Panc1 (cell line): ENCODE results near the gene EXD3.

ENCODE experiments used
- CTCF ChIP-seq: fragments of 450-650 bp; IDR thresholded peaks from 2 replicates; pipeline ENCODE4 v1.5.1; 2017; ENCODE audit warnings: mild to moderate bottlenecking
- POLR2AphosphoS5 ChIP-seq: IDR thresholded peaks from 2 replicates; pipeline ENCODE4 v1.6.1; 2012; ENCODE audit warnings: mild to moderate bottlenecking, low read depth, low read length, moderate library complexity
- REST ChIP-seq, 2 experiments: IDR thresholded peaks; 2 replicates each; pipeline ENCODE4 v1.6.1; 2011 to 2012; ENCODE audit warnings: low read depth in 2 of 2, control low read depth in 1 of 2, low read length in 1 of 2, mild to moderate bottlenecking in 1 of 2, moderate library complexity in 1 of 2; ENCODE audit not compliant: insufficient read depth in 1 of 2
- SIN3A ChIP-seq: IDR thresholded peaks from 2 replicates; pipeline ENCODE4 v1.6.1; 2012; ENCODE audit warnings: low read depth, mild to moderate bottlenecking, low read length, moderate library complexity, borderline replicate concordance; ENCODE audit not compliant: insufficient read depth

- no peak for TF ChIP-seq CTCF
- TF ChIP-seq REST (IDR thresholded peaks at IDR 0.05; ENCODE audit: insufficient read depth in 1 of 2, low read depth in 2 of 2, low read length in 1 of 2): no peak
- no peak for TF ChIP-seq SIN3A
- TF ChIP-seq POLR2AphosphoS5: no peak
Measured at GRCh38 chr9:137455359-137455991, 32.5 kb upstream of the EXD3 start.
